SKM-1 (cell line): Measurements from ENCODE around the gene CDC40.
"Not testable (repeated sequence)": the region's sequence is repeated elsewhere in the genome, so short reads cannot be mapped to it uniquely, and the experiment has no call there.

Experiments
- DNase-seq: peaks from one replicate; lab custom pipeline; 2025; ENCODE audit not compliant: unreplicated experiment; lab: John Stamatoyannopoulos, UW

The CDC40 gene

DNA sequence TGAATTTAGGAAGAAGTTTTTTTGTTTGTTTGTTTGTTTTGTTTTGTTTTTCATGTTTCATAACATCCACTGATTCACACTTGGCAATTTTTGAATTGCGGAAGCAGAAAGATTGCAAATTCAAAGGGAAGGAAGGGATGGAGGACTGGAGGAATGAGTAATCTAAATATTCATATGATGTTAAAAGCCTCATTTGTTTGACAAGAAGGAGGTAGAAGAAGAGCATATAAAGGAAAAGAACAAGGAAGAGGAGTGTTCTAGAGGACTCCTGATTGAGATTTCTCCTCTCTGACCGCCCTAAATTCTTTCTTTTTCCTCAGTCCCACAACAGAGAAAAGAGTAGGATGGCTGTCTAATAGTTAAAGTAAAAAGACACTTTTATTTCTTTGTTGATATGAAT is 89.4 kb downstream of the CDC40 start:
- no peak for DNase-seq

DNA sequence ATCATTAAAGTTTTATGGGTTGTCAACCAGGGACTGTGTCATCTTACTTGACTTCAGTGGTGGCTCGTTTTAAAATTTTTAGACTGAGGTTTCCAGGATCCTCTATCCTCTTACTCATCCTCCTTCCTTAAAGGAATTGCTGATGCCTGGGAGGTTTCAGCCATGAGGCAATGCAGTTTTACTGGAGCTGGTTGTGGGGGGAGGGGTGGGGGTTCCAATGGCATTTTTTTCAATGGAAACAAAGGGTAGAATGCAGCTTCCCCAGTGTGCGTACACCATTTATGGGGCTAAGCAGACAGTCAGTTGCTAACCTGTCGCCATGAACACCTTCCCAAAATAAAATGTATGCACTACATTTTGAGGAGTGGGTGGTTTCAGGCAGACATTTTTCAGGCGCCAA is 89.9 kb downstream of the CDC40 start:
- no peak for DNase-seq

DNA sequence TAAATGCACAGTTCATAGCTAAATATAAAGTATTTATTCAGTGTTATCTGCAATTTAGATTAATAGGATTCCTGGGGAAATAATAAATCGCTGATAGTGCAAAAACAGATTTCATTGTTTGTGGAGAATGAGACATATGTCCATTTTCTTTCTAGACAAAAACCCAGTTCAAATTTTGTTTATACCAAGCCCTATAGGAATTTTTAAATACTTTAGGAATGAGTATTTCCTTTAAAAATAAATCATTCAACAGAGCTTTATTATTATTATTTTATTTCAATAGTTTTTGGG is 91.5 kb downstream of the CDC40 start:
- DNase-seq, result no peak

DNA sequence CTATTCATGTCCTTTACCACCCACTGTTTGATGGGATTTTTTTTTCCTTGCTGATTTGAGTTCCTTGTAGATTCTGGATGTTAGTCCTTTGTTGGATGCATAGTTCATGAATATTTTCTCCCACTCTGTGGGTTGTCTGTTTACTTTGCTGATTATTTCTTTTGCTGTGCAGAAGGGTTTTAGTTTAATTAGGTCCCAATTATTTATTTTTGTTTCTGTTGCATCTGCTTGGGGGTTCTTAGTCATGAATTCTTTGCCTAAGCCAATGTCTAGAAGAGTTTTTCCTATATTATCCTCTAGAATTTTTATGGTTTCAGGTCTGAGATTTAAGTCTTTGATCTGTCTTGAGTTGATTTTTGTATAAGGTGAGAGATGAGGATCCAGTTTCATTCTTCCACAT is 92.6 kb downstream of the CDC40 start:
- DNase-seq, result not testable (repeated sequence)

DNA sequence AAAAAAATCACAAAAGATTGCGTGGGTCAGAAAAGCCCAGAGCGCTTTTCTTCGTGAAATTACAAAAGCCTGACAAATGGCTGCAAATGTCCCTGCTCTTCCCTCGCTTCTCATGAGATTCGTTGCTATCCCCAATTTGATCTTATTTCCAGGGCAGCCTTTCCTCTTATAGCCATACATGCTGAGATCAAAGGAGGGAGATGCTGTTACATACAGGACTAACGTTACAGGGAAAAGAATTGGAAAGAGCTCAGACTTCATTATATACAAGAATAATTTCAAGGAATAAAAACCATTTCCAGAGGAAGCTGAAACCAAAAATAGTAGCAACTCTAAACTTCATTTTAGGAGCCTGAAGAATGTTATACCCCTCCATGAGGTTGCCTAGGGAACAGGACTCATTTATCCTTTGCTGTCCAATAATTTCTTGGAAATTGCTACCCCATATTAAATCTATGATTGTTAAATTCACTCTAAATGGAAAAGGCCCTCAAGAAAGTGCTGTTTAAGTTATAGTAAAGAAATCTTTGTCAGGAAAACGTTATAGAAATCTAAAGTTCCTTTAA is 97.0 kb downstream of the CDC40 start:
- no peak for DNase-seq
